Measurements from ENCODE around the gene SLC8A1.

GRCh38 chr2:40279482-40279881 lies 172.4 kb downstream of the SLC8A1 start:
- TF ChIP-seq POLR2A (IDR thresholded peaks at IDR 0.05; ENCODE audit: low read length) (no peak), GATA1 (IDR thresholded peaks at IDR 0.05; ENCODE audit: low read depth, low read length) (no peak)

Measured in erythroblast (primary cell).